ENCODE results near the gene TNFAIP3. TPM values are rescaled to one million over a fixed set of nuclear protein-coding genes. Genes with fewer than 3 reads are reported as not detected.

TNFAIP3 gene
- total RNA-seq, 1 donor from 2014 or later: 44.6 TPM

DNA sequence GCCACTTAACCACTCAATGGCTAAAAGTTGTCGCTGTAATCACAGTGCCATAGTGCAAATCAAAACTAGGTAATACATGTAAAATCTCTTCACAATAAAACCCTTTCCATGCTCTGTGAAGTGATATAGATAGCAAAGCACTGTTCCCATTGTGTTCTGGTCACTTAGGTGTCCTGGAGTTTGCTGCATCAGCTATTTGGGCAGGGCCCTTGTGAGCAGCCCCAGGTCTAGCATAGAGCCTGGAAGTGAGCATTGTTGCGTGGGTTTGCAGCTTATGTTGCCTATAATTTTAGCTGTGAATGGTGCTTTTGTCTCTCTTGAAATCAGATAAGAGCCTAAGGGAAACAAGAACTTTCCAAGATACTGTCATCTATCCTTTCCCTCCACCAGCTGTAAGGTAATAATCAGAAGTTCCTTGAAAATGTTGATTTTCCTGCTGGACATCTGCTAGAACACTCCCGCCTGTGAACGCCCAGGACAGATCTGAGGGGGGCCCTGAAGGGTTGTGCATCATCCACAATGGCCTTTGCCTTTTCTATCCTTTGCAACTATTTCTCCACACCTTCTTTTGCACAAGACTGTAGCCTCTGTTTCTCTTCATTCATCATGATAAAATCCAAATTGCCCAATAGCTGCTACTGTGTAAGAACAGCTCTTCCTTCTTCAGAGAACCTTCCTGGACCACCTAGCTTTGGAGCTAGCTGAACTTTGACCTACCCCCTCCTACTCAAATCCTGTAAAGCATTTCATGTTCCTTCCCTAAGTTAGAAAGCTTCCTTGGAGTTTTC, 57.0 kb downstream of the TNFAIP3 start:
- ATAC-seq: no peak

DNA sequence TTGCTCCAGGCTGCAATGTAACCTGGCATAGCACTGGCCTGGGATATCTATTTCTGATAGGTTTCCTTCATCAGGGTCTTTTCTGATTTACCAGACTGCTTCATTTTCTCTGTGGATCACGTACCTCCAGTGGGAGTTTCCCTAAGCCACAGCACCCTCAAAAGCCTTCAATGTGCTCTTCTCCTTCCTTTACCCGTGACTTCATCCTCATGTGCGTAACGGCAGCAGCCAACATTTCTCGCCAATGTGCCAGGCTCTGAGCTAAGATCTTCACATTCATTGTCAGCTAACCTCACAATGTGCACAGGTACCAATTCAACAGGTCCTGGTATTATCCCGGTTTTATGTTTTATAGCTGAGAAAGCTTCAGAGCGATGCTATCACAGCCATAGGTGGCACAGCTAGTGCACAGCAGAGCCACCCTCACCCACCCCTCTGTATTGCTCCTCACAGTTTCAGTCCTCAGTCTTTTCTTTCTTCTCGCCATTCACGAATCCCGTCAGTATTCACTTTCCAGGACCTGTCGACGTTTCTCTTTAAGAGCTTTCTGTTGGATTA, 58.2 kb downstream of the TNFAIP3 start:
- intact Hi-C loops (cut with DNase I): no loop called here
- Histone ChIP-seq H3K4me1 (peaks cover 30% of the 10 kb centered on the region), H3K27me3 (ENCODE audit: low read depth) (no peaks in the 10 kb centered on the region), H3K9me3 (no peaks in the 10 kb centered on the region), H3K4me3 (no peak overlapping the region), H3K27ac (no peak overlapping the region), H3K36me3 (no peaks in the 10 kb centered on the region)
- TF ChIP-seq, protein P1, sequence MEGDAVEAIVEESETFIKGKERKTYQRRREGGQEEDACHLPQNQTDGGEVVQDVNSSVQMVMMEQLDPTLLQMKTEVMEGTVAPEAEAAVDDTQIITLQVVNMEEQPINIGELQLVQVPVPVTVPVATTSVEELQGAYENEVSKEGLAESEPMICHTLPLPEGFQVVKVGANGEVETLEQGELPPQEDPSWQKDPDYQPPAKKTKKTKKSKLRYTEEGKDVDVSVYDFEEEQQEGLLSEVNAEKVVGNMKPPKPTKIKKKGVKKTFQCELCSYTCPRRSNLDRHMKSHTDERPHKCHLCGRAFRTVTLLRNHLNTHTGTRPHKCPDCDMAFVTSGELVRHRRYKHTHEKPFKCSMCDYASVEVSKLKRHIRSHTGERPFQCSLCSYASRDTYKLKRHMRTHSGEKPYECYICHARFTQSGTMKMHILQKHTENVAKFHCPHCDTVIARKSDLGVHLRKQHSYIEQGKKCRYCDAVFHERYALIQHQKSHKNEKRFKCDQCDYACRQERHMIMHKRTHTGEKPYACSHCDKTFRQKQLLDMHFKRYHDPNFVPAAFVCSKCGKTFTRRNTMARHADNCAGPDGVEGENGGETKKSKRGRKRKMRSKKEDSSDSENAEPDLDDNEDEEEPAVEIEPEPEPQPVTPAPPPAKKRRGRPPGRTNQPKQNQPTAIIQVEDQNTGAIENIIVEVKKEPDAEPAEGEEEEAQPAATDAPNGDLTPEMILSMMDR (IDR thresholded peaks at IDR 0.05): no peak
- ATAC-seq: no peak
- no peak for DNase-seq

More for the DNA sequence above, 57.0 kb downstream of the TNFAIP3 start:
- H3K4me1 ChIP-seq: peaks cover 30% of the 10 kb centered on the region
- DNase-seq: no peak
- TF ChIP-seq, protein P1 (IDR thresholded peaks at IDR 0.05): no peak
- H3K4me3 ChIP-seq: no peak overlapping the region
- intact Hi-C loops (cut with DNase I): no loop called here
- no peaks in the 10 kb centered on the region for H3K27me3 ChIP-seq (ENCODE audit: low read depth)
- H3K27ac ChIP-seq: no peak overlapping the region
- no peaks in the 10 kb centered on the region for H3K9me3 ChIP-seq
- no peaks in the 10 kb centered on the region for H3K36me3 ChIP-seq

DNA sequence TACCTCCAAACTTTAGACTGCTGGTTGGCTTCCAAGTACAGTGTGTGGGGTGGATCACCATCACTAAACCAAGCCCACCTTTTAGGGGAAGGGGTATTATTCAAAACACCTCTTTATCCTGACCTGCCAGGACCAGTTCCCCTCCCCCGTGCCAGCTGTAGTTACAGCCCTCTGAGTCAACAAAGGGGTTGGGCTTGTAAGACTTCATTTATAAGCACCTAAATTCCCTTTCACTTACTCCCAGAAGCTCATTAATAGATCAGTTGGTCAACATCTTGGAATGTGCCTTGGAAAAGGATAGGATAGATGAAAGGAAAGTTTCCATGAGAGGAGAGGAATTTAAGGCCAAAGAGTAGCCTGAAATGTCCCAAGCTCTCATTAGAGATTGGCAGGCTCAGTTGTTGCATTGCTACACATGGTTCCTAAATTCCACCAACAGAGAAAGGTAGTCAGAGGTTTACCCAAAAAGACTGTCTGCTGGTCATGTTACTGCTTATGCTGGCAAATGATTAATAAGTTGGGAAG, 59.2 kb downstream of the TNFAIP3 start:
- ATAC-seq (peak; percentile 33 to 70), DNase-seq (no peak)
- Histone ChIP-seq H3K36me3 (no peaks in the 10 kb centered on the region), H3K27me3 (ENCODE audit: low read depth) (no peaks in the 10 kb centered on the region), H3K9me3 (no peaks in the 10 kb centered on the region), H3K27ac (no peak overlapping the region), H3K4me3 (no peak overlapping the region), H3K4me1 (peaks cover 30% of the 10 kb centered on the region)
- intact Hi-C loops (cut with DNase I): no loop called here
- TF ChIP-seq, protein P1 (IDR thresholded peaks at IDR 0.05): no peak

DNA sequence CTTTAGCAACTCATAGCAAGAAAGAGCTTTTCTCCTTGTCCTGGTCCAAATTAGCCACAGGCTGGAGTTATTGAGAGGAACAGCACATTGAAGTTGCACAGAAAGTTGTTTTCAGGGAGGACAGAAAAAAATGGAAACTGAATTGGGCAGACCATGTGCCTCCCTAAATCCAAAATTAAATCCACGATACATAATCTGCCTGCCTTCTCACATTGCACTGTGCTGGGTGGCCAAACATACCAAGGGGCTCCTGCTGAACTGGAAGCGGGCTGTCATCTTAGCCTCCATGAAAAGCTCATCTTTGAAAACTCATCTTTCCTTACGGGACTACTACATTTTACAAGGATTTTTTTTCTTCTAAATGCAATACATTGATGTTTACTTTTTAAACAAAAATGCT, 59.9 kb downstream of the TNFAIP3 start:
- TF ChIP-seq, protein P1 (IDR thresholded peaks at IDR 0.05): no peak
- Histone ChIP-seq H3K36me3 (no peaks in the 10 kb centered on the region), H3K27ac (no peak overlapping the region), H3K9me3 (no peaks in the 10 kb centered on the region), H3K4me1 (peaks cover 30% of the 10 kb centered on the region), H3K27me3 (ENCODE audit: low read depth) (no peaks in the 10 kb centered on the region), H3K4me3 (no peak overlapping the region)
- ATAC-seq: no peak
- no peak for DNase-seq
- intact Hi-C loops (cut with DNase I): no loop called here

DNA sequence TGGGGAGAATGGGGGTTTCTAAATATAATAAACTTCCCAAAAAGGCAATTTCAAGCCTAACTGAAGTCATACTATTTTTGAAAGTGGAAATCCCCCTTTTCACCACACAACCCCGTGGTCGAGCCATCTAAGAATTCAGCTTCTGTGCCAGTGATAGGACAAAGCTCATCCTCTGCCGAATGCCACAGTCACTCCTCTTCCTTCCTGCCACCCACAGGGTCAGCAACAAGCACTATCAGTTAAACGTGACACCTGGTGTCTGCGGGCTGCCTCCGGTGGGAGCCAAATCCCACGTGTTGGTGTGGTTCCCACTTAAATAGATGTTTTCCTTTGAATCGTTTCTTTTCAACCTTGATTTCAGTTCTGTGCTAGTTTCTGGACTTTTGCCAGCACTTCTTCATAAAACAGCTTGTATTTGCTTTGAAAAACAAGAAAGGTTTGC, 60.7 kb downstream of the TNFAIP3 start:
- no peaks in the 10 kb centered on the region for H3K36me3 ChIP-seq
- DNase-seq: no peak
- H3K27ac ChIP-seq: no peak overlapping the region
- no peak overlapping the region for H3K4me3 ChIP-seq
- intact Hi-C loops (cut with DNase I): no loop called here
- no peaks in the 10 kb centered on the region for H3K27me3 ChIP-seq (ENCODE audit: low read depth)
- H3K9me3 ChIP-seq: no peaks in the 10 kb centered on the region
- peaks cover 30% of the 10 kb centered on the region for H3K4me1 ChIP-seq
- TF ChIP-seq, protein P1 (IDR thresholded peaks at IDR 0.05): no peak
- peak; percentile 51 to 62 for ATAC-seq

Measured in lower lobe of right lung (tissue), 2 donors.